Ectodermal cell (in vitro differentiated cells): ENCODE measurements around the gene SEMA6D.

Experiments
- H3K27ac ChIP-seq: 2 replicates; pipeline ENCODE4 v1.7.0; 2013; ENCODE audit warnings: mild to moderate bottlenecking, low read depth, low read length; ENCODE audit not compliant: insufficient read depth, poor library complexity, severe bottlenecking
- H3K27me3 ChIP-seq: 2 replicates; pipeline ENCODE4 v1.7.0; 2013; ENCODE audit warnings: mild to moderate bottlenecking, low read length; ENCODE audit not compliant: insufficient read depth, control insufficient read depth, poor library complexity, severe bottlenecking
- H3K36me3 ChIP-seq: one replicate; pipeline ENCODE4 v1.7.0; 2013; ENCODE audit warnings: low read length; ENCODE audit not compliant: control insufficient read depth, insufficient read depth
- H3K4me1 ChIP-seq: one replicate; pipeline ENCODE4 v1.7.0; 2013; ENCODE audit warnings: low read length; ENCODE audit not compliant: control insufficient read depth, insufficient read depth
- H3K4me3 ChIP-seq: 2 replicates; pipeline ENCODE4 v1.7.0; 2013; ENCODE audit warnings: low read depth, low read length, control low read depth; ENCODE audit not compliant: insufficient read depth
- H3K9me3 ChIP-seq: 2 replicates; pipeline ENCODE4 v1.7.0; 2013; ENCODE audit warnings: mild to moderate bottlenecking, low read length, moderate library complexity; ENCODE audit not compliant: control insufficient read depth
- WGBS, 2 experiments: methylation state at CpG; one replicate each; pipeline ENCODE4 v1.1.7; 2013; ENCODE audit warnings: missing lambda C conversion rate in 2 of 2; 5-methylcytosine and 5-hydroxymethylcytosine counted together

Gene SEMA6D

GRCh38 chr15:47794252-47794914 is 77.1 kb downstream of the SEMA6D start:
- no peak overlapping the region for H3K27ac ChIP-seq
- no peak overlapping the region for H3K4me3 ChIP-seq
- no peaks in the 10 kb centered on the region for H3K4me1 ChIP-seq
- H3K9me3 ChIP-seq, result no peaks in the 10 kb centered on the region
- 77% methylated on average over 3 of the region's 3 CpGs for WGBS, 2 experiments
- H3K27me3 ChIP-seq, result no peaks in the 10 kb centered on the region
- H3K36me3 ChIP-seq, result no peaks in the 10 kb centered on the region

GRCh38 chr15:47795864-47796263 is 78.6 kb downstream of the SEMA6D start:
- no peak overlapping the region for H3K4me3 ChIP-seq
- no peaks in the 10 kb centered on the region for H3K4me1 ChIP-seq
- H3K36me3 ChIP-seq, result no peaks in the 10 kb centered on the region
- 95 to 97% methylated on average over 3 of the region's 3 CpGs for WGBS, 2 experiments
- no peak overlapping the region for H3K27ac ChIP-seq
- H3K27me3 ChIP-seq, result no peaks in the 10 kb centered on the region
- no peaks in the 10 kb centered on the region for H3K9me3 ChIP-seq

GRCh38 chr15:47796339-47796738 is 79.0 kb downstream of the SEMA6D start:
- H3K36me3 ChIP-seq, result no peaks in the 10 kb centered on the region
- H3K9me3 ChIP-seq, result no peaks in the 10 kb centered on the region
- no peak overlapping the region for H3K27ac ChIP-seq
- no peaks in the 10 kb centered on the region for H3K4me1 ChIP-seq
- H3K4me3 ChIP-seq, result no peak overlapping the region
- H3K27me3 ChIP-seq, result no peaks in the 10 kb centered on the region
- WGBS, 2 experiments, result 75 to 78% methylated on average over 3 of the region's 3 CpGs

GRCh38 chr15:47796830-47797229 is 79.5 kb downstream of the SEMA6D start:
- Histone ChIP-seq H3K36me3 (no peaks in the 10 kb centered on the region), H3K4me3 (no peak overlapping the region), H3K27ac (no peak overlapping the region), H3K9me3 (no peaks in the 10 kb centered on the region), H3K4me1 (no peaks in the 10 kb centered on the region), H3K27me3 (no peaks in the 10 kb centered on the region)
- 68 to 77% methylated on average over 2 to 3 of the region's 3 CpGs for WGBS, 2 experiments

DNA sequence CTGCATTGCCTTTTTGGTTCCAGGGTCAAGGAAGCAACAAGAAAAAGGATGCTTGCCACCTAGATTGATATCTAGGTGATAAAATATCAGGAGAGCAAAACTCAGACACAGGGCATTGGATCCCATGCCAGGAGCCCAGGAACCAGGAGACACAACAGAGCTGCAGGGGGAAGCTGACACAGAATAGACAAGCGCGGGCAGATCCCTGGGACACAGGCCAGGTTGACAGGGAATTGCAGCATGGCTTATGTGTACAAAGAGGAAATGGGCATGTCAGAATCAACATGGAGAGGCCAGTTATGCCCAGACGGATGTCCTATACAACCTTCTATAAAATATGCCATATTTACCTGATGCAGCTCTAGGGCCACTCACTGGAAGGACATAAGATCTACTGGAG is 84.2 kb downstream of the SEMA6D start:
- Histone ChIP-seq H3K4me3 (no peak overlapping the region), H3K4me1 (no peaks in the 10 kb centered on the region), H3K9me3 (no peaks in the 10 kb centered on the region), H3K27ac (no peak overlapping the region), H3K36me3 (no peaks in the 10 kb centered on the region), H3K27me3 (no peaks in the 10 kb centered on the region)
- 92 to 96% methylated on average over 3 of the region's 3 CpGs for WGBS, 2 experiments

- no peak overlapping the region for H3K4me3 ChIP-seq
- H3K27ac ChIP-seq, result no peak overlapping the region
- H3K27me3 ChIP-seq, result no peaks in the 10 kb centered on the region
- no peaks in the 10 kb centered on the region for H3K9me3 ChIP-seq
- no peaks in the 10 kb centered on the region for H3K36me3 ChIP-seq
- no peaks in the 10 kb centered on the region for H3K4me1 ChIP-seq
Measured at GRCh38 chr15:47802216-47802615, 84.9 kb downstream of the SEMA6D start.

GRCh38 chr15:47803767-47804166 is 86.5 kb downstream of the SEMA6D start:
- no peak overlapping the region for H3K4me3 ChIP-seq
- H3K27me3 ChIP-seq, result no peaks in the 10 kb centered on the region
- H3K36me3 ChIP-seq, result no peaks in the 10 kb centered on the region
- H3K9me3 ChIP-seq, result no peaks in the 10 kb centered on the region
- 92 to 95% methylated on average over 2 of the region's 2 CpGs for WGBS, 2 experiments
- no peaks in the 10 kb centered on the region for H3K4me1 ChIP-seq
- no peak overlapping the region for H3K27ac ChIP-seq

- no peak overlapping the region for H3K4me3 ChIP-seq
- H3K36me3 ChIP-seq, result no peaks in the 10 kb centered on the region
- 88 to 95% methylated on average over 6 of the region's 6 CpGs for WGBS, 2 experiments
- H3K27me3 ChIP-seq, result no peaks in the 10 kb centered on the region
- no peaks in the 10 kb centered on the region for H3K9me3 ChIP-seq
- no peak overlapping the region for H3K27ac ChIP-seq
- no peaks in the 10 kb centered on the region for H3K4me1 ChIP-seq
Measured at GRCh38 chr15:47804733-47805132, 87.4 kb downstream of the SEMA6D start.

- Histone ChIP-seq H3K27me3 (no peaks in the 10 kb centered on the region), H3K9me3 (no peaks in the 10 kb centered on the region), H3K36me3 (no peaks in the 10 kb centered on the region), H3K4me3 (no peak overlapping the region), H3K4me1 (no peaks in the 10 kb centered on the region), H3K27ac (no peak overlapping the region)
- 90 to 97% methylated on average over 1 to 2 of the region's 2 CpGs for WGBS, 2 experiments
Measured at GRCh38 chr15:47806008-47806407, 88.7 kb downstream of the SEMA6D start.

GRCh38 chr15:47811172-47811571 is 93.9 kb downstream of the SEMA6D start:
- no peaks in the 10 kb centered on the region for H3K36me3 ChIP-seq
- H3K27ac ChIP-seq, result no peak overlapping the region
- no peaks in the 10 kb centered on the region for H3K27me3 ChIP-seq
- H3K4me1 ChIP-seq, result no peaks in the 10 kb centered on the region
- no peaks in the 10 kb centered on the region for H3K9me3 ChIP-seq
- no peak overlapping the region for H3K4me3 ChIP-seq
- WGBS, 2 experiments, result 85 to 95% methylated on average over 1 of the region's 1 CpG
